DND-41 (cell line): ENCODE measurements around the gene ST8SIA6.

Source experiments
- ATAC-seq: fragments of 200-7000 bp; cut with Tn5 transposase; 3 replicates; pipeline ENCODE4 v1.9.1; 2021; ENCODE audit warnings: low read depth; ENCODE audit not compliant: insufficient read depth
- DNase-seq: peaks from one replicate; pipeline ENCODE4 v3.0.0-alpha.2; 2020
- H2AFZ ChIP-seq: 2 replicates; pipeline ENCODE4 v1.6.0; 2012; ENCODE audit warnings: low read depth, low read length
- H3K27ac ChIP-seq: 2 replicates; pipeline ENCODE4 v1.5.1; 2012; ENCODE audit warnings: low read length, inconsistent platforms
- H3K27me3 ChIP-seq: fragments of 200-600 bp; sonication (generic); 2 replicates; pipeline ENCODE4 v1.6.0; 2012; ENCODE audit warnings: low read length, mild to moderate bottlenecking, inconsistent platforms; ENCODE audit not compliant: insufficient read depth, poor library complexity
- H3K36me3 ChIP-seq: 2 replicates; pipeline ENCODE4 v1.5.1; 2012; ENCODE audit warnings: low read length, inconsistent platforms; ENCODE audit not compliant: insufficient read depth
- H3K4me1 ChIP-seq: 2 replicates; pipeline ENCODE4 v1.5.1; 2012; ENCODE audit warnings: mild to moderate bottlenecking, low read length; ENCODE audit not compliant: insufficient read depth
- H3K4me2 ChIP-seq: 2 replicates; pipeline ENCODE4 v1.6.0; 2012; ENCODE audit warnings: mild to moderate bottlenecking, moderate library complexity, low read length, inconsistent platforms; ENCODE audit not compliant: insufficient read depth
- H3K4me3 ChIP-seq, 2 experiments: fragments of 200-600 bp in 1 of 2; shearing (Covaris generic) in 1 of 2; 2 replicates each; pipeline ENCODE4 v1.5.1; 2012 to 2016; ENCODE audit warnings: inconsistent platforms in 2 of 2, low read length in 2 of 2, mild to moderate bottlenecking in 2 of 2, low read depth in 1 of 2, moderate library complexity in 1 of 2
- H3K79me2 ChIP-seq: 2 replicates; pipeline ENCODE4 v1.6.0; 2012; ENCODE audit warnings: low read length, inconsistent platforms; ENCODE audit not compliant: insufficient read depth
- H3K9ac ChIP-seq: 2 replicates; pipeline ENCODE4 v1.6.0; 2012; ENCODE audit warnings: low read depth, mild to moderate bottlenecking, inconsistent platforms, low read length, moderate library complexity
- H3K9me3 ChIP-seq: 2 replicates; pipeline ENCODE4 v1.5.1; 2012; ENCODE audit warnings: low read length, moderate library complexity, mild to moderate bottlenecking, inconsistent platforms; ENCODE audit not compliant: insufficient read depth, severe bottlenecking
- H4K20me1 ChIP-seq: 2 replicates; pipeline ENCODE4 v1.6.0; 2012; ENCODE audit warnings: low read length; ENCODE audit not compliant: insufficient read depth
- CTCF ChIP-seq: IDR thresholded peaks from 2 replicates; pipeline ENCODE4 v1.5.1; 2012; ENCODE audit warnings: borderline replicate concordance, low read length, moderate library complexity, mild to moderate bottlenecking; ENCODE audit not compliant: poor library complexity, severe bottlenecking; ENCODE audit errors: extremely low read depth
- EZH2 ChIP-seq: IDR thresholded peaks from 3 replicates; pipeline ENCODE4 v1.6.1; 2012; ENCODE audit warnings: borderline replicate concordance, low read depth, mild to moderate bottlenecking, moderate library complexity, low read length, inconsistent platforms; ENCODE audit not compliant: severe bottlenecking

ST8SIA6 gene

GRCh38 chr10:17418249-17418648, 36.1 kb downstream of the ST8SIA6 start:
- ATAC-seq (no peak), DNase-seq (no peak)
- Histone ChIP-seq H3K36me3 (no peaks in the 10 kb centered on the region), H3K9ac (no peak overlapping the region), H2AFZ (no peak overlapping the region), H3K9me3 (no peaks in the 10 kb centered on the region), H3K79me2 (no peaks in the 10 kb centered on the region), H3K4me2 (no peak overlapping the region), H3K4me1 (no peaks in the 10 kb centered on the region), H3K27me3 (no peaks in the 10 kb centered on the region), H3K27ac (no peak overlapping the region), H4K20me1 (no peaks in the 10 kb centered on the region), H3K4me3 (no peak overlapping the region)
- TF ChIP-seq CTCF (no peak), EZH2 (no peak)

GRCh38 chr10:17416442-17417211, 37.8 kb downstream of the ST8SIA6 start:
- no peak for TF ChIP-seq CTCF
- no peak for TF ChIP-seq EZH2

GRCh38 chr10:17415046-17415658, 39.2 kb downstream of the ST8SIA6 start:
- Histone ChIP-seq H3K79me2 (no peaks in the 10 kb centered on the region), H3K9ac (no peak overlapping the region), H3K36me3 (no peaks in the 10 kb centered on the region), H3K4me3 (no peak overlapping the region), H3K4me1 (no peaks in the 10 kb centered on the region), H3K27ac (no peak overlapping the region), H3K9me3 (no peaks in the 10 kb centered on the region), H4K20me1 (no peaks in the 10 kb centered on the region), H2AFZ (no peak overlapping the region), H3K27me3 (no peaks in the 10 kb centered on the region), H3K4me2 (no peak overlapping the region)
- no peak for DNase-seq
- ATAC-seq, result no peak
- no peak for TF ChIP-seq CTCF
- TF ChIP-seq EZH2, result no peak

More at GRCh38 chr10:17416442-17417211, 37.8 kb downstream of the ST8SIA6 start:
- Histone ChIP-seq H3K4me3 (no peak overlapping the region), H3K4me2 (no peak overlapping the region), H3K9ac (no peak overlapping the region), H3K36me3 (no peaks in the 10 kb centered on the region), H3K79me2 (no peaks in the 10 kb centered on the region), H3K9me3 (no peaks in the 10 kb centered on the region), H3K27me3 (no peaks in the 10 kb centered on the region), H2AFZ (no peak overlapping the region), H3K4me1 (no peaks in the 10 kb centered on the region), H3K27ac (no peak overlapping the region), H4K20me1 (no peaks in the 10 kb centered on the region)
- DNase-seq (no peak), ATAC-seq (no peak)
